HCT116 (cell line): ENCODE data around the gene CYP46A1. TPM values are rescaled to one million over a fixed set of nuclear protein-coding genes. Genes with fewer than 3 reads are reported as not detected.

Source experiments
- ATAC-seq: fragments of 200-7000 bp; cut with Tn5 transposase; 2 replicates; pipeline ENCODE4 v1.9.1; 2020; ENCODE audit warnings: mild to moderate bottlenecking, moderate library complexity
- BruUV-seq: library from RNA; stranded (reverse); fragments of 400-500 nt; replicated peaks from 2 replicates; lab custom pipeline; 2021; lab: Mats Ljungman, UMichigan
- CTCF ChIA-PET: fragments of 300-600 bp; sonication (Branson Sonifier 250); formaldehyde crosslinking; loops from one replicate; lab custom pipeline; 2021; ENCODE audit warnings: antibody characterized with exemption; lab: Charles Lee
- POLR2A ChIA-PET: fragments of 300-600, 350-600 bp; sonication (Branson Sonifier 250); formaldehyde crosslinking; loops from one replicate; lab custom pipeline; 2021; ENCODE audit warnings: antibody characterized with exemption; lab: Charles Lee
- RAD21 ChIA-PET, 2 experiments: fragments of 300-600 bp; sonication (Branson Sonifier 250); formaldehyde crosslinking; loops; one replicate each; lab custom pipeline; 2023; ENCODE audit warnings: low total read pairs in 2 of 2; ENCODE audit not compliant: uncharacterized antibody in 2 of 2, unreplicated experiment in 2 of 2, low non-redundant PET in 1 of 2; lab: Charles Lee
- DNase-seq: peaks from one replicate; pipeline ENCODE4 v3.0.0-alpha.2; 2010; ENCODE audit warnings: low read depth, low spot score
- H2AFZ ChIP-seq: fragments of 200-600 bp; shearing (Covaris generic), sonication (generic); 2 replicates; pipeline ENCODE4 v1.6.1; 2017; ENCODE audit warnings: low read depth, mixed run types, mixed read lengths, antibody characterized with exemption, low read length; ENCODE audit not compliant: poor library complexity, severe bottlenecking
- H3K27ac ChIP-seq: 2 replicates; pipeline ENCODE4 v1.5.1; 2012; ENCODE audit warnings: low read depth, low read length
- H3K27me3 ChIP-seq: fragments of 200-600 bp; sonication (generic); 2 replicates; pipeline ENCODE4 v1.6.1; 2016; ENCODE audit warnings: mixed run types, low read length, mixed read lengths; ENCODE audit not compliant: insufficient read depth
- H3K36me3 ChIP-seq, 2 experiments: fragments of 200-500 bp in 1 of 2; fragments of 200-600 bp in 1 of 2; sonication (Bioruptor generic) in 1 of 2; sonication (generic) in 1 of 2; 2 replicates each; pipeline versions ENCODE4 v1.5.1 to v1.6.1; 2014 to 2016; ENCODE audit warnings: low read length in 2 of 2, inconsistent platforms in 1 of 2, mixed read lengths in 1 of 2, mixed run types in 1 of 2; ENCODE audit not compliant: insufficient read depth in 2 of 2, control insufficient read depth in 1 of 2
- H3K4me1 ChIP-seq, 2 experiments: fragments of 200-600 bp in 1 of 2; sonication (generic) in 1 of 2; 2 replicates each; pipeline versions ENCODE4 v1.5.1 to v1.6.1; 2012 to 2017; ENCODE audit warnings: low read length in 2 of 2, inconsistent platforms in 1 of 2, mild to moderate bottlenecking in 1 of 2, mixed read lengths in 1 of 2, mixed run types in 1 of 2, moderate library complexity in 1 of 2; ENCODE audit not compliant: insufficient read depth in 2 of 2, control insufficient read depth in 1 of 2
- H3K4me2 ChIP-seq: fragments of 200-600 bp; sonication (generic); 2 replicates; pipeline ENCODE4 v1.6.1; 2017; ENCODE audit warnings: mixed run types, low read length, mixed read lengths
- H3K4me3 ChIP-seq, 2 experiments: fragments of 200-600 bp in 1 of 2; sonication (generic) in 1 of 2; replicated peaks in 1 of 2; 2 replicates each; pipeline ENCODE4 v1.5.1; 2011 to 2016; ENCODE audit warnings: low read length in 2 of 2, control low read depth in 1 of 2, low read depth in 1 of 2, mild to moderate bottlenecking in 1 of 2, mixed read lengths in 1 of 2, mixed run types in 1 of 2
- H3K79me2 ChIP-seq: fragments of 200-600 bp; sonication (generic); 2 replicates; pipeline ENCODE4 v1.6.1; 2017; ENCODE audit warnings: mild to moderate bottlenecking, mixed run types, low read length, moderate library complexity, mixed read lengths; ENCODE audit not compliant: insufficient read depth
- H3K9ac ChIP-seq: fragments of 200-600 bp; sonication (generic); 2 replicates; pipeline ENCODE4 v1.6.1; 2016; ENCODE audit warnings: low read length, mixed read lengths
- H3K9me2 ChIP-seq: fragments of 200-600 bp; sonication (generic), shearing (Covaris generic); 2 replicates; pipeline ENCODE4 v1.6.1; 2017; ENCODE audit warnings: mixed run types, mild to moderate bottlenecking, moderate library complexity; ENCODE audit not compliant: insufficient read depth
- H3K9me3 ChIP-seq, 2 experiments: fragments of 200-500 bp in 1 of 2; fragments of 200-600 bp in 1 of 2; sonication (Bioruptor generic) in 1 of 2; sonication (generic) in 1 of 2; 2 replicates each; pipeline ENCODE4 v1.6.1; 2014 to 2017; ENCODE audit warnings: low read length in 2 of 2, mixed read lengths in 2 of 2, inconsistent platforms in 1 of 2, low read depth in 1 of 2, mild to moderate bottlenecking in 1 of 2, mixed run types in 1 of 2, moderate library complexity in 1 of 2; ENCODE audit not compliant: control insufficient read depth in 1 of 2, insufficient read depth in 1 of 2
- H4K20me1 ChIP-seq: fragments of 200-600 bp; sonication (generic), shearing (Covaris generic); 2 replicates; pipeline ENCODE4 v1.6.1; 2017; ENCODE audit warnings: mixed run types, mild to moderate bottlenecking, moderate library complexity; ENCODE audit not compliant: insufficient read depth
- EGR1 ChIP-seq: IDR thresholded peaks from 2 replicates; pipeline ENCODE4 v1.6.1; 2012; ENCODE audit warnings: low read depth
- EZH2 ChIP-seq: fragments of 200-600 bp; sonication (generic); IDR thresholded peaks from 2 replicates; pipeline ENCODE4 v1.6.1; 2017; ENCODE audit warnings: antibody characterized with exemption, mixed run types
- EZH2phosphoT487 ChIP-seq: fragments of 200-600 bp; IDR thresholded peaks from 2 replicates; pipeline ENCODE4 v1.6.1; 2018; ENCODE audit warnings: antibody characterized with exemption, borderline replicate concordance
- FOSL1 ChIP-seq: IDR thresholded peaks from 2 replicates; pipeline ENCODE4 v1.6.1; 2012; ENCODE audit warnings: low read depth
- JUND ChIP-seq: IDR thresholded peaks from 2 replicates; pipeline ENCODE4 v1.6.1; 2012
- POLR2A ChIP-seq: IDR thresholded peaks from 2 replicates; pipeline ENCODE4 v1.7.0; 2011; ENCODE audit warnings: borderline replicate concordance; ENCODE audit not compliant: insufficient read depth, insufficient read length; ENCODE audit errors: extremely low read depth
- POLR2AphosphoS5 ChIP-seq: IDR thresholded peaks from 2 replicates; pipeline ENCODE4 v1.6.1; 2011; ENCODE audit warnings: mild to moderate bottlenecking, low read depth, low read length, moderate library complexity
- SP1 ChIP-seq: IDR thresholded peaks from 2 replicates; pipeline ENCODE4 v1.6.1; 2012; ENCODE audit warnings: low read depth
- SRF ChIP-seq: IDR thresholded peaks from 2 replicates; pipeline ENCODE4 v1.6.1; 2012; ENCODE audit warnings: low read depth
- TCF7L2 ChIP-seq: IDR thresholded peaks from 2 replicates; pipeline ENCODE4 v1.7.0; 2011; ENCODE audit warnings: borderline replicate concordance, inconsistent platforms; ENCODE audit not compliant: insufficient read depth, insufficient read length; ENCODE audit errors: extremely low read depth
- YY1 ChIP-seq: IDR thresholded peaks from 2 replicates; pipeline ENCODE4 v1.6.1; 2011; ENCODE audit warnings: low read length, low read depth, moderate library complexity, mild to moderate bottlenecking; ENCODE audit not compliant: insufficient replicate concordance; ENCODE audit errors: extremely low read depth
- ZFX ChIP-seq: fragments of 450-650 bp; IDR thresholded peaks from 2 replicates; pipeline ENCODE4 v1.6.1; 2017
- intact Hi-C: fragments of 100-400 bp; cut with micrococcal nuclease; formaldehyde crosslinking; loops from 2 replicates; pipeline ENCODE4 v1.10.0; 2022
- total RNA-seq: library from RNA; stranded (reverse); gene quantifications from one replicate; pipeline ENCODE4 v1.2.1, GENCODE V29; 2021; ENCODE audit not compliant: unreplicated experiment
- TF ChIP-seq, protein P1 (sequence below): IDR thresholded peaks from 2 replicates; pipeline ENCODE4 v1.6.1; 2012
- TF ChIP-seq, protein P2 (sequence below), 3 experiments: fragments of 200-600 bp in 1 of 3; sonication (generic) in 1 of 3; IDR thresholded peaks in 2 of 3; conservative IDR thresholded peaks in 1 of 3; 2 replicates each; pipeline ENCODE4 v1.5.1; 2012 to 2017; ENCODE audit warnings: low read depth in 2 of 3, low read length in 2 of 3, antibody characterized with exemption in 1 of 3, borderline replicate concordance in 1 of 3, control low read depth in 1 of 3, mild to moderate bottlenecking in 1 of 3, mixed read lengths in 1 of 3, mixed run types in 1 of 3, moderate library complexity in 1 of 3; ENCODE audit not compliant: insufficient read depth in 1 of 3

CYP46A1 gene
- total RNA-seq, 1 experiment from 2014 or later, result 0.76 TPM

DNA sequence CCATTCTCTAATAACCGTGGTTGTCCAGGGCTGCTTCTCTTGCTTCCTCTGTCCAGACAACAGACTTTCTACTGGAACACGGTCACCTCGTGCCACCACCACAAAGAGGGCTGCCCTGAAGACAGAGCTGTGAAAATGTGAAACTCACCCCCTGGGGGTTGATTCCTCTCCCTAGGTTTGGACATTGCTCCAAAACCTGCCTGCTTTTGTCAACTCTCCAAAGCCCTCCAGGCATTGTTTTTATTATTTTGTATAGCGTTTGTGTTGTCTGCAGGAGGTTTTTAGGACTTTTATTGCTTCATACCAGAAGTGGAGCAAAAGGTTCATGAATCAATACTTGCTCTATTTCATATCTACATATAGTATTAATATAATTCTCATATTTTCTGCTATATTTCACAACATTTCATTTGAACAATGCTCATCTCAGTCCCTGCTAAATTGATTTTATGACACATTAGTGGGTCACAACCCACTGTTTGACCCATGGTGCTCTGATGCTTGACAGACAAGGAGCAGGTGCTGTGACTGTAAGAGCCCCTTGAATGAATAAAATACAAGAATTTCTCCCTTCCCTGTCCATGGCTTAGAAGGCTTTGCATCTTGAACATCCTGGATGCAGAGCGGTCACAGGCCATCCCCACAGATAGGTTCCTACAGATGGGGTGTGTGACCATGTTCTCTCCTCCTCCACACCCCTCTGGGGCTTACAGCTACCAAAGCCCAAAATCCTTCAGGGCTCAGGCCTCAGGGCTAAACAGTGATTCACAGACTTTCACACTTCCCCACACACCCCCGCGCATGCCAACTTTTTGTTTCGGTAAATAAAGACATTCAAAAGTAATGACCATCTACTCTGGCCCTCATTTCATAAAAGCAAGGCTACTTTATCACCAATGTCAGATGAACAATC, 88.5 kb downstream of the CYP46A1 start:
- TF ChIP-seq TCF7L2, result no peak
- TF ChIP-seq SRF, result no peak
- TF ChIP-seq, protein P1, sequence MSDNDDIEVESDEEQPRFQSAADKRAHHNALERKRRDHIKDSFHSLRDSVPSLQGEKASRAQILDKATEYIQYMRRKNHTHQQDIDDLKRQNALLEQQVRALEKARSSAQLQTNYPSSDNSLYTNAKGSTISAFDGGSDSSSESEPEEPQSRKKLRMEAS, result no peak
- TF ChIP-seq JUND, result no peak
- no peak for TF ChIP-seq EZH2phosphoT487
- no peak for TF ChIP-seq FOSL1
- TF ChIP-seq, protein P2, sequence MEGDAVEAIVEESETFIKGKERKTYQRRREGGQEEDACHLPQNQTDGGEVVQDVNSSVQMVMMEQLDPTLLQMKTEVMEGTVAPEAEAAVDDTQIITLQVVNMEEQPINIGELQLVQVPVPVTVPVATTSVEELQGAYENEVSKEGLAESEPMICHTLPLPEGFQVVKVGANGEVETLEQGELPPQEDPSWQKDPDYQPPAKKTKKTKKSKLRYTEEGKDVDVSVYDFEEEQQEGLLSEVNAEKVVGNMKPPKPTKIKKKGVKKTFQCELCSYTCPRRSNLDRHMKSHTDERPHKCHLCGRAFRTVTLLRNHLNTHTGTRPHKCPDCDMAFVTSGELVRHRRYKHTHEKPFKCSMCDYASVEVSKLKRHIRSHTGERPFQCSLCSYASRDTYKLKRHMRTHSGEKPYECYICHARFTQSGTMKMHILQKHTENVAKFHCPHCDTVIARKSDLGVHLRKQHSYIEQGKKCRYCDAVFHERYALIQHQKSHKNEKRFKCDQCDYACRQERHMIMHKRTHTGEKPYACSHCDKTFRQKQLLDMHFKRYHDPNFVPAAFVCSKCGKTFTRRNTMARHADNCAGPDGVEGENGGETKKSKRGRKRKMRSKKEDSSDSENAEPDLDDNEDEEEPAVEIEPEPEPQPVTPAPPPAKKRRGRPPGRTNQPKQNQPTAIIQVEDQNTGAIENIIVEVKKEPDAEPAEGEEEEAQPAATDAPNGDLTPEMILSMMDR (IDR thresholded peaks at IDR 0.05 in 2 of 3, conservative IDR thresholded peaks at IDR 0.05 in 1 of 3; ENCODE audit: borderline replicate concordance in 1 of 3, insufficient read depth in 1 of 3, low read depth in 2 of 3, low read length in 2 of 3), result no peak
- TF ChIP-seq POLR2AphosphoS5, result no peak
- no peak for TF ChIP-seq ZFX
- no peak for TF ChIP-seq YY1
- no peak for TF ChIP-seq EGR1
- no peak for TF ChIP-seq POLR2A
- TF ChIP-seq SP1, result no peak
- no peak for TF ChIP-seq EZH2
- H3K27me3 ChIP-seq, result no peaks in the 10 kb centered on the region
- ChIA-PET POLR2A (no interaction called here), RAD21 (no interaction called here), CTCF (no interaction called here)
- H3K27ac ChIP-seq, result no peak overlapping the region
- H3K4me3 ChIP-seq, result no peak overlapping the region
- H3K79me2 ChIP-seq, result no peaks in the 10 kb centered on the region
- 0 out of 4 replicates have a peak, but pooled peaks cover 0 to 2% of the 10 kb centered on the region in 2 experiments for H3K4me1 ChIP-seq
- no peaks in the 10 kb centered on the region for H4K20me1 ChIP-seq
- DNase-seq, result no peak
- ATAC-seq, result no peak
- no peak overlapping the region for H3K4me2 ChIP-seq
- H3K9me2 ChIP-seq, result no peaks in the 10 kb centered on the region
- BruUV-seq, result no TSS peak
- no peaks in the 10 kb centered on the region for H3K9me3 ChIP-seq
- H3K9ac ChIP-seq, result no peak overlapping the region
- intact Hi-C loops, result no loop called here
- H3K36me3 ChIP-seq, result no peaks in the 10 kb centered on the region
- no peak overlapping the region for H2AFZ ChIP-seq
